NCI-H446 (cell line): ENCODE results near the gene OR12D1.
"Not testable (repeated sequence)": the region's sequence is repeated elsewhere in the genome, so short reads cannot be mapped to it uniquely, and the experiment has no call there.

Experiments used
- DNase-seq, 2 experiments: peaks; one replicate each; lab custom pipeline; 2025; lab: John Stamatoyannopoulos, UW

The OR12D1 gene

GRCh38 chr6:29414588-29414987 is at the start of gene OR12D1:
Gene OR12D1 (plus strand): TSS chr6:29414928.
- no peak for DNase-seq

- no peak for DNase-seq
These were observed 46.0 kb upstream of the OR12D1 start, which contains the start of gene OR5V1 for GRCh38 chr6:29368765-29369164. Gene OR5V1 (minus strand): TSS chr6:29368865. CDS start chr6:29356195, 12,670 bp downstream.

- DNase-seq, result no peak
These were observed 39.5 kb upstream of the OR12D1 start, which contains the start of gene OR12D3 for GRCh38 chr6:29375191-29375590. Gene OR12D3 (minus strand): TSS chr6:29375291. CDS start chr6:29375287, 4 bp downstream.

- no peak for DNase-seq
These were observed 38.7 kb upstream of the OR12D1 start for GRCh38 chr6:29376003-29376402.

GRCh38 chr6:29388533-29388932 is 26.2 kb upstream of the OR12D1 start:
- no peak for DNase-seq

- no peak for DNase-seq
These were observed 19.4 kb upstream of the OR12D1 start, which contains the start of gene OR12D2 for GRCh38 chr6:29395331-29395730. Gene OR12D2 (plus strand): TSS chr6:29395631. CDS start chr6:29396700, 1,069 bp downstream.

- no peak for DNase-seq
These were observed 15.2 kb upstream of the OR12D1 start for GRCh38 chr6:29399525-29399924.

- no peak for DNase-seq
These were observed 10.9 kb upstream of the OR12D1 start for GRCh38 chr6:29403801-29404200.

GRCh38 chr6:29419516-29419915 is 4.8 kb downstream of the OR12D1 start:
- DNase-seq, result no peak

- DNase-seq, result no peak
These were observed 9.4 kb downstream of the OR12D1 start for GRCh38 chr6:29424168-29424567.

GRCh38 chr6:29424575-29424974 is 9.8 kb downstream of the OR12D1 start:
- DNase-seq, result no peak

GRCh38 chr6:29425075-29425474 is 10.3 kb downstream of the OR12D1 start:
- no peak for DNase-seq

GRCh38 chr6:29426654-29427053 is 11.9 kb downstream of the OR12D1 start:
- DNase-seq, result no peak

- not testable (repeated sequence) for DNase-seq
These were observed 22.0 kb downstream of the OR12D1 start for GRCh38 chr6:29436730-29437129.

GRCh38 chr6:29439006-29439405 is 24.3 kb downstream of the OR12D1 start, which contains the start of gene OR10C1:
Gene OR10C1 (plus strand): TSS chr6:29439306. CDS start chr6:29440016, 710 bp downstream.
- DNase-seq, result no peak

- DNase-seq, result no peak
These were observed 28.0 kb downstream of the OR12D1 start for GRCh38 chr6:29442719-29443118.

- not testable (repeated sequence) for DNase-seq
These were observed 29.3 kb downstream of the OR12D1 start for GRCh38 chr6:29444031-29444430.

GRCh38 chr6:29447670-29448069 is 32.9 kb downstream of the OR12D1 start:
- no peak for DNase-seq

GRCh38 chr6:29451471-29452193 is 36.9 kb downstream of the OR12D1 start:
- no peak for DNase-seq

GRCh38 chr6:29456971-29457370 is 42.2 kb downstream of the OR12D1 start, which contains the start of the genes OR11A1 and OR2H1:
Gene OR11A1 (minus strand): TSS chr6:29457071. CDS start chr6:29427641, 29,430 bp downstream.
Gene OR2H1 (plus strand): TSS chr6:29457155. CDS start chr6:29461770, 4,615 bp downstream.
- no peak for DNase-seq

- DNase-seq, result no peak
These were observed 46.5 kb downstream of the OR12D1 start for GRCh38 chr6:29461021-29461814.

GRCh38 chr6:29462022-29462421 is 47.3 kb downstream of the OR12D1 start:
- DNase-seq, result no peak

- no peak for DNase-seq
These were observed 50.6 kb downstream of the OR12D1 start for GRCh38 chr6:29465279-29465678.
